Panc1 (cell line): ENCODE results near the gene MYL3. TPM values are rescaled to one million over a fixed set of nuclear protein-coding genes. Genes with fewer than 3 reads are reported as not detected.
A peak's percentile ranks its signal among the peaks of the same experiment; 100 is the strongest.
"Not testable (repeated sequence)": the region's sequence is repeated elsewhere in the genome, so short reads cannot be mapped to it uniquely, and the experiment has no call there.

Experiments
- ATAC-seq: fragments of 200-7000 bp; cut with Tn5 transposase; 2 replicates; pipeline ENCODE4 v1.9.1; 2020; ENCODE audit warnings: mild to moderate bottlenecking, moderate library complexity
- BruUV-seq: library from RNA; stranded (reverse); fragments of 400-500 nt; replicated peaks from 2 replicates; lab custom pipeline; 2021; lab: Mats Ljungman, UMichigan
- CTCF ChIA-PET: fragments of 300-600 bp; sonication (Branson Sonifier 250); formaldehyde crosslinking; loops from one replicate; lab custom pipeline; 2022; ENCODE audit warnings: antibody characterized with exemption; lab: Charles Lee
- POLR2A ChIA-PET: fragments of 300-600 bp; sonication (Branson Sonifier 250); formaldehyde crosslinking; loops from one replicate; lab custom pipeline; 2022; ENCODE audit warnings: antibody characterized with exemption; lab: Charles Lee
- DNase-seq: peaks from one replicate; pipeline ENCODE4 v3.0.0-alpha.2; 2010; ENCODE audit warnings: low read depth, low spot score
- H3K27ac ChIP-seq: 2 replicates; pipeline ENCODE4 v1.5.1; 2011; ENCODE audit warnings: mild to moderate bottlenecking, low read length, inconsistent platforms
- H3K27me3 ChIP-seq: fragments of 200-500 bp; sonication (Bioruptor generic); 2 replicates; pipeline ENCODE4 v1.6.0; 2014; ENCODE audit warnings: low read length, inconsistent platforms; ENCODE audit not compliant: control insufficient read depth, insufficient read depth
- H3K36me3 ChIP-seq: fragments of 200-500 bp; sonication (Bioruptor generic); 2 replicates; pipeline ENCODE4 v1.5.1; 2014; ENCODE audit warnings: inconsistent platforms, mild to moderate bottlenecking, low read length, moderate library complexity; ENCODE audit not compliant: control insufficient read depth, insufficient read depth
- H3K4me1 ChIP-seq: 2 replicates; pipeline ENCODE4 v1.5.1; 2011; ENCODE audit warnings: inconsistent platforms, mild to moderate bottlenecking, low read length, moderate library complexity; ENCODE audit not compliant: control insufficient read depth, insufficient read depth
- H3K4me3 ChIP-seq, 2 experiments: 2 replicates each; pipeline ENCODE4 v1.5.1; 2011 to 2012; ENCODE audit warnings: low read depth in 2 of 2, low read length in 2 of 2, mild to moderate bottlenecking in 2 of 2, inconsistent platforms in 1 of 2, moderate library complexity in 1 of 2
- H3K9me3 ChIP-seq: fragments of 200-500 bp; sonication (Bioruptor generic); 2 replicates; pipeline ENCODE4 v1.5.1; 2014; ENCODE audit warnings: low read depth, mild to moderate bottlenecking, inconsistent platforms, low read length, moderate library complexity; ENCODE audit not compliant: control insufficient read depth, insufficient read depth
- CTCF ChIP-seq: fragments of 450-650 bp; IDR thresholded peaks from 2 replicates; pipeline ENCODE4 v1.5.1; 2017; ENCODE audit warnings: mild to moderate bottlenecking
- POLR2AphosphoS5 ChIP-seq: IDR thresholded peaks from 2 replicates; pipeline ENCODE4 v1.6.1; 2012; ENCODE audit warnings: mild to moderate bottlenecking, low read depth, low read length, moderate library complexity
- REST ChIP-seq, 2 experiments: IDR thresholded peaks; 2 replicates each; pipeline ENCODE4 v1.6.1; 2011 to 2012; ENCODE audit warnings: low read depth in 2 of 2, control low read depth in 1 of 2, low read length in 1 of 2, mild to moderate bottlenecking in 1 of 2, moderate library complexity in 1 of 2; ENCODE audit not compliant: insufficient read depth in 1 of 2
- SIN3A ChIP-seq: IDR thresholded peaks from 2 replicates; pipeline ENCODE4 v1.6.1; 2012; ENCODE audit warnings: low read depth, mild to moderate bottlenecking, low read length, moderate library complexity, borderline replicate concordance; ENCODE audit not compliant: insufficient read depth
- TCF7L2 ChIP-seq: IDR thresholded peaks from 2 replicates; pipeline ENCODE4 v1.6.1; 2011; ENCODE audit warnings: mild to moderate bottlenecking, low read depth, low read length, inconsistent platforms
- in situ Hi-C: cut with HindIII; loops from 2 replicates; pipeline ENCODE4 v1.10.0; 2016; ENCODE audit warnings: low sequenced_read_pairs, low pct_unique_long_range_greater_than_20kb
- intact Hi-C: fragments of 100-400 bp; cut with micrococcal nuclease; formaldehyde crosslinking; loops from one replicate; pipeline ENCODE4 v1.10.0; 2022; ENCODE audit not compliant: unreplicated experiment
- total RNA-seq: library from RNA; stranded (reverse); gene quantifications from one replicate; pipeline ENCODE4 v1.2.1, GENCODE V29; 2021; ENCODE audit not compliant: unreplicated experiment

MYL3 gene
- total RNA-seq, 1 experiment from 2014 or later, result not detected

- ATAC-seq, result peak; percentile 73
- POLR2A ChIA-PET, result no interaction called here
These were observed 51.5 kb downstream of the MYL3 start for GRCh38 chr3:46811615-46812236.

GRCh38 chr3:46808766-46809165 lies 54.5 kb downstream of the MYL3 start:
- ATAC-seq, CTCF ChIA-PET, intact Hi-C loops, POLR2A ChIA-PET, H3K4me3 ChIP-seq, H3K36me3 ChIP-seq, H3K4me1 ChIP-seq, BruUV-seq, in situ Hi-C loops, H3K27ac ChIP-seq, H3K27me3 ChIP-seq, DNase-seq, H3K9me3 ChIP-seq: not testable (repeated sequence)

More at GRCh38 chr3:46811615-46812236, 51.5 kb downstream of the MYL3 start:
- intact Hi-C loops, result no loop called here
- BruUV-seq, result no TSS peak
- Histone ChIP-seq H3K9me3 (no peaks in the 10 kb centered on the region), H3K36me3 (no peaks in the 10 kb centered on the region), H3K4me1 (no peaks in the 10 kb centered on the region; the same call in 1 of the 2 replicates), H3K27me3 (no peaks in the 10 kb centered on the region), H3K4me3 (peak overlapping the region; percentile 28 to 50), H3K27ac (no peak overlapping the region)
- CTCF ChIA-PET, result no interaction called here
- in situ Hi-C loops, result no loop called here
- DNase-seq, result no peak
- TF ChIP-seq CTCF (no peak), REST (IDR thresholded peaks at IDR 0.05; ENCODE audit: insufficient read depth in 1 of 2, low read depth in 2 of 2, low read length in 1 of 2) (no peak), SIN3A (no peak), TCF7L2 (no peak), POLR2AphosphoS5 (no peak)

Other genes starting within 250 kb of the MYL3 start
- gene ALS2CL, start 169.8 kb downstream of the MYL3 start, total RNA-seq, result 2.7 TPM
- gene TMIE, start 162.1 kb downstream of the MYL3 start, total RNA-seq, result 1.1 TPM
- 0.13 TPM for gene PRSS50, start 145.6 kb downstream of the MYL3 start, total RNA-seq
- not detected for gene PTH1R, start 14.3 kb upstream of the MYL3 start, total RNA-seq
- gene CCDC12, start 113.3 kb upstream of the MYL3 start, total RNA-seq, result 35.5 TPM
- gene NBEAL2, start 116.2 kb upstream of the MYL3 start, total RNA-seq, result 38.8 TPM